ES-I3 (cell line): ENCODE measurements around the gene MDFIC2.
"Not testable (repeated sequence)": the region's sequence is repeated elsewhere in the genome, so short reads cannot be mapped to it uniquely, and the experiment has no call there.

Experiments
- H3K36me3 ChIP-seq: 2 replicates; pipeline ENCODE4 v1.6.1; 2013; ENCODE audit warnings: mild to moderate bottlenecking, low read length, control low read depth, moderate library complexity; ENCODE audit not compliant: insufficient read depth
- H3K4me1 ChIP-seq: 2 replicates; pipeline ENCODE4 v1.6.1; 2013; ENCODE audit warnings: mild to moderate bottlenecking, control low read depth, low read length; ENCODE audit not compliant: insufficient read depth
- H3K9ac ChIP-seq: 2 replicates; pipeline ENCODE4 v1.6.1; 2013; ENCODE audit warnings: low read depth, mild to moderate bottlenecking, low read length, moderate library complexity
- H3K9me3 ChIP-seq: 2 replicates; pipeline ENCODE4 v1.6.1; 2013; ENCODE audit warnings: mild to moderate bottlenecking, low read length, moderate library complexity; ENCODE audit not compliant: control insufficient read depth, insufficient read depth

Gene MDFIC2

DNA sequence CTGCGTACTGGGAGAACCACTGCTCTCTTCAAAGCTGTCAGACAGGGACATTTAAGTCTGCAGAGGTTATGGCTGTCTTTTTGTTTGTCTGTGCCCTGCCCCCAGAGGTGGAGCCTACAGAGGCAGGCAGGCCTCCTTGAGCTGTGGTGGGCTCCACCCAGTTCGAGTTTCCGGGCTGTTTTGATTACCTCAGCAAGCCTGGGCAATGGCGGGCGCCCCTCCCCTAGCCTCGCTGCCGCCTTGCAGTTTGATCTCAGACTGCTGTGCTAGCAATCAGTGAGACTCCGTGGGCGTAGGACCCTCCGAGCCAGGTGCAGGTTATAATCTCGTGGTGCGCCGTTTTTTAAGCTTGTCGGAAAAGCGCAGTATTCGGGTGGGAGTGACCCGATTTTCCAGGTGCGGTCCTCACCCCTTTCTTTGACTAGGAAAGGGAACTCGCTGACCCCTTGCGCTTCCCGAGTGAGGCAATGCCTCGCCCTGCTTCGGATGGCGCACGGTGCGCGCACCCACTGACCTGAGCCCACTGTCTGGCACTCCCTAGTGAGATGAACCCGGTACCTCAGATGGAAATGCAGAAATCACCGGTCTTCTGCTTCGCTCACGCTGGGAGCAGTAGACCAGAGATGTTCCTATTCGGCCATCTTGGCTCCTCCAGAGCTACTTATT is 21.9 kb downstream of the MDFIC2 start:
- H3K9me3 ChIP-seq, H3K4me1 ChIP-seq, H3K36me3 ChIP-seq: not testable (repeated sequence)
- peak overlapping the region; percentile 34 for H3K9ac ChIP-seq

DNA sequence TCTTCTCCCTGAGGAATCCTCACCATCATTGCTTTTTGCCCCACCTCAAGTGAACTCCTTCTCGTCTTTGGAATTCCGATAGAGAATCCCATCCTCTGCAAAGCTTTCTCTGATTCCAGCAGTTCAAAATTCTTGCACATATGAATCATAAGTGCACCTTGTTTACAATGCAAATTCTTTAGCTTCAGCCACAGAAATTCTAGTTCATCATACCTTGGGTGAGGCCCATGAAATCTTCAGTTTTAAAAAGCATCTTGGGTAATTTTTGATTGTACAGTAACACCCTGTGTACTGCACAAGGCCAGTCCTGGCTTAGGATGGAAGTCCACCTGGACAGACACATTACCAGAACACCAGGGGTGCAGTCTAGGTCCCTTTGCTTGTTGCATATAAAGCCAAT is 30.8 kb downstream of the MDFIC2 start:
- Histone ChIP-seq H3K9ac (no peak overlapping the region), H3K4me1 (0 out of 2 replicates have a peak, but pooled peaks cover 5% of the 10 kb centered on the region), H3K36me3 (no peaks in the 10 kb centered on the region), H3K9me3 (no peaks in the 10 kb centered on the region)

DNA sequence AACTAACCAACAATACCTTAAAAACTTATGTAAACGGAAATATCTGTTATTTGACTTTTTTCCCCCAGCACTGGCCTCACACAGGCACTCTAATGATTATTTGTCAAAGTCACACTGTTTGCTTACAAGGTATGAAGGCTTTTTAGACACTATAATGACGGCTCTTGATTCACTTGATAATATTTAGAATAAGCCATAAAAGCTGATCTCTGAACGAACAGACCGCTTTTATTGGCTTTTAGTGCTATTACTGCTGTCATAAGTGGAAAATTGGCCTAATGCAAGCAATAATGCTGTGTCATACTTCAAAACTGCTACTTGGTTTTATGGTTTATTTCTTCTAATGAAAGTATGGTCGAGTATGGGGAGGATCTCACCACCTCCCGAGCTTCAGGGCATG is 35.1 kb downstream of the MDFIC2 start:
- H3K4me1 ChIP-seq, result 0 out of 2 replicates have a peak, but pooled peaks cover 5% of the 10 kb centered on the region
- no peaks in the 10 kb centered on the region for H3K36me3 ChIP-seq
- no peaks in the 10 kb centered on the region for H3K9me3 ChIP-seq
- H3K9ac ChIP-seq, result no peak overlapping the region

DNA sequence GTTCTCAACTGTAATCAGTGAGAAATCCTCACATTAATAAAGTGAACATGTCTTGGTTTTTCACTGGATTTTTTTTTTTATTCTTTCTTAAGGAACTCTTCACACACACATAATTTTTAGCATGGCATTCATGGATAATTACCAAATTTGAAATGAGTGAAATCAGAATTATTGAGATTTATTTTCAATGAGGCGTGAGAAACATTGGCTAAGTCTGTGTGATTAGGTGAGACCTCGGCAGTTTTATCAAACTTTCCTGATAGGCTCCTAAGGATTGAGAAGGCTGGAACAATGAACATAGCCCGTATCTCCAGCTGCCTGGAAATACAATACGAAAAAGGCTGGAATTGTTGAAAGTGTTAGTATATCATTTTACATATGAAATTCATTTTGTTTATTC is 35.5 kb downstream of the MDFIC2 start:
- no peak overlapping the region for H3K9ac ChIP-seq
- no peaks in the 10 kb centered on the region for H3K36me3 ChIP-seq
- H3K4me1 ChIP-seq, result 0 out of 2 replicates have a peak, but pooled peaks cover 5% of the 10 kb centered on the region
- H3K9me3 ChIP-seq, result no peaks in the 10 kb centered on the region

DNA sequence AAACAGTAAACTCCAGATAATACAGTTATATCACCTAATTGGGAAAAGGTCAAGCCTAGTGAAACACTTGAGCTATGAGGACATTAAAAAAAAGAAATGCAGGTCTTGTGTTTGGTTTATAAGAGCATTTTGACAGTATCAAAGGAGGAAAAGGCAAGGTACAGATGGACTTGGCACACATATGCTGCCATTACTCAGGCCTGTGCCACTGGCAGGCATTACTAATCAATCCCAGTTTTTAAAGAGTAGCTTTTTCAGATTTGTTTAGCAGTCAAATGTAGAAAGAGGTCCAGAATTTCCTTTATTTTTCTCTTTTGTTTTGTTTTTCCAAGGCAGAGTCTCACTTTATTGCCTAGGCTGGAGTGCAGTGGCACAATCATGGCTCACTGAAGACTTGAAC is 38.9 kb downstream of the MDFIC2 start:
- no peak overlapping the region; the same call in 1 of the 2 replicates for H3K9ac ChIP-seq
- H3K4me1 ChIP-seq, result no peaks in the 10 kb centered on the region
- no peaks in the 10 kb centered on the region for H3K36me3 ChIP-seq
- no peaks in the 10 kb centered on the region for H3K9me3 ChIP-seq

DNA sequence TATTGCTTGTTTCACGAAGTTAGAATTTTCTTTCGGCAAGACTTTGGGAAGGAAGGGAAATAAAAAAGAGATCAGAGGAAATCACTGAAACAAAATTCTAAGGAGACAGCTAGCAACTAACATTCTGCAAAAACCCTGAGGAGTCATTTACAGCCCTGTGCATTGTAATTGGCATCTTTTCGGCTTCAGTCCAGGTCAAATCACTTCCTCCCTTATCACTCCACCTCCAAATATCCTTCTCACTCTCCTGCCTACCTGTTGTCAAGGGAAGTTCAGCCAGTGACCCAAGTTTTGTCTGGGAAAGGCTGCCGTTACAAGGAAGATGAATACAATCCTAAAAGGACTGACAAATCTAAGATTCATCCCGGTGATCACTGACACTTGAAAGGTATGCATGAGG is 39.6 kb downstream of the MDFIC2 start:
- H3K9me3 ChIP-seq, result no peaks in the 10 kb centered on the region
- no peaks in the 10 kb centered on the region for H3K36me3 ChIP-seq
- H3K9ac ChIP-seq, result no peak overlapping the region
- no peaks in the 10 kb centered on the region for H3K4me1 ChIP-seq

DNA sequence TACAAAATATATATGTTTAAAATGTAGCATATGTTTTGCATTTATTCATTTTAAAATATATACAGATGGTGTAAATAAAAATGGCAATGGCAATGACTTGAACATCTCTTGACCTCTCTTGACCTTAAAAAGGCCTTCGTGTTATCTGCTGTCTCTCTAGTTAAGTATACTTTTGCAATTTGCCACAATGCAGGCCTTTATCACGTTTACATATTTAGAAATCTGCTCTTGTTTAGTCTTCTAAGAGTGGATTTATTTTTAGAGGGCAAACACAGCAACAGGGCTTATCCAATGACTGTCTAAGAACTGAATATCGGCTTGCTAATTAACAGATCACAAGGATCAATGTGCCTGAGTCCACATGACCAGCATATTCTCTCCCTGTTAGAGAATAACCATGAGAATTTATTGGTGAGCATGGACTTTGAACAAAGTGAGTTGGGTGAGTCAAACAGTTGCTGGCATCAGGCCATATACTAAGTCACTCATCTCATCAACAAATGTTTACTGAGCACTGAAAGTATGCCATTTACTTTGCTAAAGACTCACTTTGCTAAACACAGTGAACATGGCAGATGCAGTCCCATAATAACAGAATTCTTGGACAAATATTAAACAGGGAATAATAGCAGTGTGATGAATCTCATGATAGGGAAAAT is 48.2 kb downstream of the MDFIC2 start:
- no peaks in the 10 kb centered on the region for H3K4me1 ChIP-seq
- no peaks in the 10 kb centered on the region for H3K36me3 ChIP-seq
- no peaks in the 10 kb centered on the region for H3K9me3 ChIP-seq
- H3K9ac ChIP-seq, result no peak overlapping the region

DNA sequence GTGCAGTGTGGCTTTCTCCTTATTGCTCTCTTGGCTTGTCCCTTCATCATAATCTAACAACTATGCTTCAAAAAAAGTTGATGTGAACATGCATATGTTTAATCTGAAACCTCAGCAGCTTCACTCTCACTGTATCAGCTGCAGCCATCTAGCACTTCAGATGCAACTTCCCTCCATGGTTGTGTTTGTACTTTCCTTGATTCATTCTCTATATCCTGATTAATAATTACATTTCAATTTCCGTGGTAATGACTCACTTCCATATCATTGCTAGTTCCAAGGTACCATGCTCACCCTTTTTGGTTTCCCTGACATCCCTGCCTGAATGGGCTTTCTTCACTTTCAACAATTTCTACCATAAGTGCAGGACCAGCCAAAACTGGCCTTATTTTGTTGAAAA is 51.2 kb downstream of the MDFIC2 start:
- no peaks in the 10 kb centered on the region for H3K9me3 ChIP-seq
- no peaks in the 10 kb centered on the region for H3K36me3 ChIP-seq
- H3K4me1 ChIP-seq, result no peaks in the 10 kb centered on the region
- H3K9ac ChIP-seq, result no peak overlapping the region

DNA sequence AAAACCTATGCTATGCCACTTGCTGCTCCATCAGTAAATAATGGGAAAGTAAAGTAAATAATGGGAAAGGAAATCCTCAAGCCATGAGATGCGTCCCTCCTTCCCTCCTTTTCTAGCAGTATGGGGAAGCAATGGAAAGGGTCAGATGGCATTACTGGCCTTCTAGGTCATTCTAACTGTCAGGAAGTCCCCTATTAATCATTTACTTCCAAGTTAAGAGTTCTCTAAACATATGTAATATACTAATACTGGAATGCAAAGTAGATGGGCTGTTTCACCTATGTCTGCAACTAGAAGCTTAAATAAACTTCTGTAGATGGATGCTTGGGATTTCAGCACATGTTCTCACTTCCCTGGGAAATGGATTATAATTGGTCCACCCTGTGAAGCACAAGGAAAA is 55.9 kb downstream of the MDFIC2 start:
- Histone ChIP-seq H3K4me1 (no peaks in the 10 kb centered on the region), H3K36me3 (no peaks in the 10 kb centered on the region), H3K9me3 (no peaks in the 10 kb centered on the region), H3K9ac (no peak overlapping the region)

DNA sequence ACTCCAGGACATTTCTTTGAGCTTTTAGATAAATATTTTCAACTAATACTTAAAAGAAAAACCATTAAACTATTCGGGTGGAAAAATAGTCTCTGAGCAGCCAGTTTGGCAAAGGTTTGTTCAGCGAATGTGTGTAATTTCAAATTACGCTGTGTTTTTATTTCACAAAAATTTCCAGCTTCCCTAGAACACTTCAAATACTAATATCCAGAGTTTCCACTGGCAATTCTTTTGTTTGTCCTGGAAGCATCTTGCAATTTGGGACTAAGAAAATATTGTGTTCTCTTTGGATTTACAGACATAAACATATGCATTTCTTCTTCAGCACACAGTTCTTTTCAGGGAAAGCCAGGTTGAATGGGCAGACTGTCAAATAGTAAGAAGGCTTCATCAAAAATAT is 61.9 kb downstream of the MDFIC2 start:
- peaks cover 8% of the 10 kb centered on the region; the same call in 1 of the 2 replicates for H3K4me1 ChIP-seq
- H3K36me3 ChIP-seq, result no peaks in the 10 kb centered on the region
- H3K9me3 ChIP-seq, result no peaks in the 10 kb centered on the region
- no peak overlapping the region for H3K9ac ChIP-seq

DNA sequence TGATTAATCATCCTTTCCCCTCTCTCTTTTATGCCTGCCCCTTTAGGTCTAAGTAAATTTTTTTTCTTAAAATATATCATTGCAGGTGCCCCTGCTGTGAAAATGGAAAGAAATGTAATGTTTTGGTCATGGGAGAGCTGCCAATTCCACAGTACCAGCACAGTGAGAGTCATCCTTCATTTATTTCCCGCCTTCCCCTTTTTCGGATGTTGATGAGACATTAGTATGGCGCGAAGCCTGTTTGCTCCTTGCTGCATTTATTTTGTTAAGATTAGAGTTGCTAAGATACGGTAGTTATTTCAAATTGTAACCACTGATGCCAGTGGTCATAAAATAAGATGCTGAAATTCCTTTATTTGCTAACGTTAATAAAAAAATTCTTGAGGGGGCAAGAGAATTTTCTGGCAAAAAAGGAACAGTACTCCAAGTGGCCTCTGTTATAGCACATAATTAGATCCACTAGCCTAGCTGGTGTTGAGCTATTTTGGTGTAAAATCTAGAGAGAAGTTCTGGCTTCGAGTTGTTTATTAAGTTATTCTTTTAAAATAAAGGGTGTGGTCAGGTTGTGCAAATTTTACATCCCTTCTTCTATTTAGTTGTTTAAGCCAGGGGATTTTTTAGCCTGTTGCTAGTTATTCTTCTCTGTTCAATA is 62.8 kb downstream of the MDFIC2 start:
- H3K4me1 ChIP-seq, result peaks cover 8% of the 10 kb centered on the region; the same call in 1 of the 2 replicates
- H3K9ac ChIP-seq, result no peak overlapping the region
- no peaks in the 10 kb centered on the region for H3K36me3 ChIP-seq
- H3K9me3 ChIP-seq, result no peaks in the 10 kb centered on the region

DNA sequence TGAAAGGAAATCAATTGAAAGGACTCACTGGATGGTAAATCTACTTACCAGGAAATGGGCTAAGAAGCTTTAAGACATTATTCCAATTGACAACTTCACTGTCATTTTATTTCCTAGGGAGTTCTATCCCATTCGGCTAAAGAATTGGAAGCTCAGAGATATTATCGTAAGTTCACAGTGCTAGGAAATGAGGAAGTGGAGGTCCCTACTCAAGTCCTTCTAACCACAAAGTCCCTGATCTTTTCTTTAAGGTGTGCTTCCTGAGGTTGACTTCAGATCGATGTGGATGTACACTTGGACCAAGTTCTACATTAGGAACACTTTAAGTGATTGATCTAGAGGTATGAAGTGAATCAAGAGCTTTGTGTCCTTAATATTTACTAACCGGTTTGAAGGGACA is 63.6 kb downstream of the MDFIC2 start:
- Histone ChIP-seq H3K9me3 (no peaks in the 10 kb centered on the region), H3K36me3 (no peaks in the 10 kb centered on the region), H3K9ac (no peak overlapping the region), H3K4me1 (peaks cover 8% of the 10 kb centered on the region; the same call in 1 of the 2 replicates)

DNA sequence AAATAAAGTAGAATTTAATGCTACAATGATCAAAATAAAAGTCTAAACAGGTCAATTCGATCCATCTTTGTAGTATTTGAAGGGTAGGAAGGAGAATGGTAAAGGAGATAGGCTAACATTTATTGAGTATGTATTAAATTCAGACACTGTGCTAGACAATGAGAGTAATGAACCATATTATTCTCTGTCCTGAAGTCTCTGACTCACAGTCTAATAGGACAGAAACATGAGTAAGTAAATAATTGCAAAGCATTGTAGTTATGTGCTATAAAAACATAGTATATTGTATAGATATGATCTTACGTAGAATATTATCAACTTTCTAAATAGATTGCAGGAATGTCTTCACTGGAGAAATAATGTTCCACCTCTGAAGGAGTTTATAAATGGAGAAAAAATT is 64.5 kb downstream of the MDFIC2 start:
- H3K9ac ChIP-seq, result no peak overlapping the region
- peaks cover 8% of the 10 kb centered on the region; the same call in 1 of the 2 replicates for H3K4me1 ChIP-seq
- no peaks in the 10 kb centered on the region for H3K36me3 ChIP-seq
- H3K9me3 ChIP-seq, result no peaks in the 10 kb centered on the region

DNA sequence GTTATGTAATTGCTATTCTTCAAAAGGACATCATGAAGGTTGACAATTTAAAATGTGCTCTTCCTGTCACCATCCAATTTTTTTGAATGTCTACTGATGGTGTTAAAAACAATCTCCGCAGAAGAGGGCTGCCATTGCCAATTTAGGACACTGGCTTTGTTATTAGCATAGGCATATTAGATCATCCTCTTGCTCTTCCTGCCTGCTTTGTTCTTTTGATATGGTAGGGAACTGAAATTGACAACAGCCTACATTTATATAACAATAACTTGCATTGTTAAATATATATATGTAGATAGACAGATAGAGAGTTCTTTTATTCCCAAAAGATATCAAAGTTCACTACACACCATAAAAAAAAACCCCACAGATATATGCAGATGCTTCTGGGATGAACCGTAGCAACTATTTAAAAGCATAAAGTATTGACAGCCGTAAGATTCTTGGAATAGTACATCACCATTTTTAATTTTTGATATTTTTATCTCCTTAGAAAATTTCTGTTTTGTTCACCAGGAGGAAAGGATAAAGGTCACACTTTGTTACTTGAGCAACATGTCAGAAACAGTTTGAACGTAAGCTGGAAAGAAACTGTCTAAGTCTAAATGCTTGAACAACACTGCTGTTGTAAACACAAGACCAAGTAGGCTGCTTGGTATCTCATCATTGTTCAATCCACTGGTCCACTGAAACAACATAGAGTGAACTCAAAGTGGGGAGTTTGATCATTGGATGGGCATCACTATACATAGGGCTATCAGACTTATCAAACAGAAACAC is 66.5 kb downstream of the MDFIC2 start:
- Histone ChIP-seq H3K9me3 (no peaks in the 10 kb centered on the region), H3K36me3 (no peaks in the 10 kb centered on the region), H3K9ac (no peak overlapping the region), H3K4me1 (peaks cover 8% of the 10 kb centered on the region; the same call in 1 of the 2 replicates)
